ENCODE results near the gene TSPAN9. TPM values are rescaled to one million over a fixed set of nuclear protein-coding genes. Genes with fewer than 3 reads are reported as not detected.
A peak's percentile ranks its signal among the peaks of the same experiment; 100 is the strongest.

The TSPAN9 gene
- total and polyA plus RNA-seq, 2 donors from 2014 or later, result 62.4 to 81.6 TPM

DNA sequence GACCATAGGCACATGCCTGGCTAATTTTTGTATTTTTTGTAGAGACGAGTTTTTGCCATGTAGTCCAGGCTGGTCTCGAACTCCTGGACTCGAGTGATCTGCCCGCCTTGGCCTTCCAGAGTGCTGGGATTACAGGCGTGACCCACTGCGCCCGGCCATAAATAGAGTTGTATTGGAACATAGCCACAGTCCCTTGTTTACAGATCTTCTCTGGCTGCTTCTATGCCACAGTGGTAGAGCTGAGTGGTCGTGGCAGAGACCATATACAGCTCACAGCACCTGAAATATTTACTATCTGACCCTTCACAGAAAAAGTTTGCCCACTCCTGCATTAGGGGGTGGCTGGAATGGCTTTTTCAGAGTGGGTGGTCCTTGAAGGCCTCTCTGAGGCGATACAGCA lies 28.0 kb upstream of the TSPAN9 start:
- no peak for FAIRE-seq

DNA sequence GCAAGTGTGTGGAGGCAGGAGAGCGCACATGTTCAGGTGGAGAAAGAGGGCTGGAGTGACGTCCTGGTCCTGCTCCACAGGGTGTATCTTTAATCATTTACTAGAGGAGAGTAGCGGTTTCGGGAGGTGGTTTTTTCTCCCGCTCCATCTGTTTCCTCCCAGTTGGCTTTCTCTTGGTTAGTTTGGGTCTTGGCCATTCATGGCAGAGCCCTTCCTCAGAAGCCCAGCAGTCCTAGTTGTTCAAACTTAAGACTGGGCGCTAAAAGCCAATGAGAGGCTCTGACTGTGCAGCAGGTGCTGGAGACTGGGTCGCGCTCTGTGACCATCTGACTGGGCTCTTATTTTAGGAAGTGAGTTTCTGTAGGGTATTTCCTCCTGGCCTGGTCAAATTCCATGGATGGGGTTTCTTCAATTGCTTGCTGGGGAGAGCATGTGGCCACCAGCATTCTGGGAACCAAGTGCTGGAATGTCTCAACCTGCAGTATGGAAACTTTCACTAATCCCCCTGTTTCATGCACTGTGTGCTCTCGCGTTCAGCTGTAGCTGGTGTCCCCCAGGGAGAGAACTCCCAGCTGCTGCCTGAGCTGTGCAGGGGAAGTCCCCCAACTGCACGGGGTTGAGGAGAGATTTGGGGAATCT lies 27.4 kb upstream of the TSPAN9 start:
- TF ChIP-seq, protein P1, sequence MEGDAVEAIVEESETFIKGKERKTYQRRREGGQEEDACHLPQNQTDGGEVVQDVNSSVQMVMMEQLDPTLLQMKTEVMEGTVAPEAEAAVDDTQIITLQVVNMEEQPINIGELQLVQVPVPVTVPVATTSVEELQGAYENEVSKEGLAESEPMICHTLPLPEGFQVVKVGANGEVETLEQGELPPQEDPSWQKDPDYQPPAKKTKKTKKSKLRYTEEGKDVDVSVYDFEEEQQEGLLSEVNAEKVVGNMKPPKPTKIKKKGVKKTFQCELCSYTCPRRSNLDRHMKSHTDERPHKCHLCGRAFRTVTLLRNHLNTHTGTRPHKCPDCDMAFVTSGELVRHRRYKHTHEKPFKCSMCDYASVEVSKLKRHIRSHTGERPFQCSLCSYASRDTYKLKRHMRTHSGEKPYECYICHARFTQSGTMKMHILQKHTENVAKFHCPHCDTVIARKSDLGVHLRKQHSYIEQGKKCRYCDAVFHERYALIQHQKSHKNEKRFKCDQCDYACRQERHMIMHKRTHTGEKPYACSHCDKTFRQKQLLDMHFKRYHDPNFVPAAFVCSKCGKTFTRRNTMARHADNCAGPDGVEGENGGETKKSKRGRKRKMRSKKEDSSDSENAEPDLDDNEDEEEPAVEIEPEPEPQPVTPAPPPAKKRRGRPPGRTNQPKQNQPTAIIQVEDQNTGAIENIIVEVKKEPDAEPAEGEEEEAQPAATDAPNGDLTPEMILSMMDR (IDR thresholded peaks at IDR 0.05; ENCODE audit: borderline replicate concordance, extremely low read depth, insufficient read depth), result no peak
- intact Hi-C loops (cut with DNase I), result no loop called here
- no peaks in the 10 kb centered on the region for H3K9me3 ChIP-seq (ENCODE audit: control insufficient read depth in 2 of 3, insufficient read depth in 1 of 3, low read length in 3 of 3)
- no peak overlapping the region for H3K9ac ChIP-seq (ENCODE audit: low read length in 3 of 3)
- no peaks in the 10 kb centered on the region for H3K27me3 ChIP-seq (ENCODE audit: control insufficient read depth, insufficient read depth, low read length)
- no peak overlapping the region for H3K27ac ChIP-seq (ENCODE audit: low read depth in 2 of 2, low read length in 2 of 2)
- FAIRE-seq, result no peak
- peaks cover 0 to 5% (median 4%) of the 10 kb centered on the region in 3 donors for H3K4me1 ChIP-seq (ENCODE audit: control insufficient read depth in 2 of 3, insufficient read depth in 2 of 3, low read depth in 1 of 3, low read length in 3 of 3)
- peak in 3 of 5 donors; percentile 52 to 67 (median 66) for DNase-seq
- H3K36me3 ChIP-seq (ENCODE audit: control insufficient read depth in 2 of 3, insufficient read depth in 3 of 3, low read length in 3 of 3), result no peaks in the 10 kb centered on the region
- H3K4me3 ChIP-seq (ENCODE audit: low read length in 3 of 3), result no peak overlapping the region

More for the DNA sequence above, 28.0 kb upstream of the TSPAN9 start:
- Histone ChIP-seq H3K4me1 (ENCODE audit: control insufficient read depth in 2 of 3, insufficient read depth in 2 of 3, low read depth in 1 of 3, low read length in 3 of 3) (peaks cover 0 to 5% (median 4%) of the 10 kb centered on the region in 3 donors), H3K36me3 (ENCODE audit: control insufficient read depth in 2 of 3, insufficient read depth in 3 of 3, low read length in 3 of 3) (no peaks in the 10 kb centered on the region), H3K27me3 (ENCODE audit: control insufficient read depth, insufficient read depth, low read length) (no peaks in the 10 kb centered on the region), H3K27ac (ENCODE audit: low read depth in 2 of 2, low read length in 2 of 2) (no peak overlapping the region), H3K9ac (ENCODE audit: low read length in 3 of 3) (no peak overlapping the region), H3K4me3 (ENCODE audit: low read length in 3 of 3) (no peak overlapping the region), H3K9me3 (ENCODE audit: control insufficient read depth in 2 of 3, insufficient read depth in 1 of 3, low read length in 3 of 3) (no peaks in the 10 kb centered on the region)
- DNase-seq, result no peak
- intact Hi-C loops (cut with DNase I), result no loop called here
- TF ChIP-seq, protein P1 (IDR thresholded peaks at IDR 0.05; ENCODE audit: borderline replicate concordance, extremely low read depth, insufficient read depth), result no peak

DNA sequence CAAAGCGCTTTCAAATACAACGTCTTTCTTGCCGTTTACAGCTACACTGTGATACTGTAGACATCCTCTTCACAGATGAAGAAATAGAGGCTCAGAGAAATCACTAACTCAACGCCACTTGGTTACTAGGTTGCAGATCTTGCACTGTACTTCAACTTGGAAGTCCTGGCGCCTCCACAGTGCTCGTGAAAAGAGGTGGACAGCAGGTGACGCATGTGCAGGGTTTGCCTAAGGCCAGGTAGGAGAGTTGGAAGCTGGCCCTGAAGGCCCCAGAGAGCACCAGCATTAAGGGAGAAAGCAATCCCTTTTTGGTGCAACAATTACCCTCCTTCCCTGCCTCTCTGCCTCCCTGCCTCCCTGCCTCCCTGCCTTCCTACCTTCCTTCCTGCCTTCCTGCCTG lies 22.8 kb upstream of the TSPAN9 start:
- TF ChIP-seq, protein P1 (IDR thresholded peaks at IDR 0.05; ENCODE audit: borderline replicate concordance, extremely low read depth, insufficient read depth), result no peak
- no peak overlapping the region for H3K4me3 ChIP-seq (ENCODE audit: low read length in 3 of 3)
- H3K27me3 ChIP-seq (ENCODE audit: control insufficient read depth, insufficient read depth, low read length), result no peaks in the 10 kb centered on the region
- DNase-seq (no peak), FAIRE-seq (no peak)
- no peaks in the 10 kb centered on the region for H3K36me3 ChIP-seq (ENCODE audit: control insufficient read depth in 2 of 3, insufficient read depth in 3 of 3, low read length in 3 of 3)
- no peaks in the 10 kb centered on the region for H3K9me3 ChIP-seq (ENCODE audit: control insufficient read depth in 2 of 3, insufficient read depth in 1 of 3, low read length in 3 of 3)
- no peak overlapping the region for H3K9ac ChIP-seq (ENCODE audit: low read length in 3 of 3)
- intact Hi-C loops (cut with DNase I), result no loop called here
- peaks cover 0 to 2% (median 2%) of the 10 kb centered on the region in 3 donors for H3K4me1 ChIP-seq (ENCODE audit: control insufficient read depth in 2 of 3, insufficient read depth in 2 of 3, low read depth in 1 of 3, low read length in 3 of 3)
- H3K27ac ChIP-seq (ENCODE audit: low read depth in 2 of 2, low read length in 2 of 2), result no peak overlapping the region
